GM12892 (cell line): Measurements from ENCODE around the gene ARID4A. TPM values are rescaled to one million over a fixed set of nuclear protein-coding genes. Genes with fewer than 3 reads are reported as not detected.
A peak's percentile ranks its signal among the peaks of the same experiment; 100 is the strongest.
"Not testable (repeated sequence)": the region's sequence is repeated elsewhere in the genome, so short reads cannot be mapped to it uniquely, and the experiment has no call there.

Experiments
- DNase-seq: peaks from one replicate; pipeline ENCODE4 v3.0.0; 2011; ENCODE audit not compliant: insufficient read length
- FAIRE-seq: peaks from 2 replicates; lab custom pipeline; 2011; peaks lifted over from hg19 to GRCh38; lab: Jason Lieb, UNC
- POLR2A ChIP-seq: IDR thresholded peaks from 2 replicates; pipeline ENCODE4 v1.6.1; 2011; ENCODE audit warnings: low read depth, low read length, control low read depth
- POLR2AphosphoS5 ChIP-seq: IDR thresholded peaks from 2 replicates; pipeline ENCODE4 v1.6.1; 2011; ENCODE audit warnings: low read depth, low read length, control low read depth
- TAF1 ChIP-seq: IDR thresholded peaks from 2 replicates; pipeline ENCODE4 v1.6.1; 2011; ENCODE audit warnings: low read depth, mild to moderate bottlenecking, control low read depth, low read length, borderline replicate concordance
- polyA plus RNA-seq: library from polyadenylated mRNA; unstranded; fragments of >200 nt; gene quantifications from one replicate; pipeline ENCODE4 v1.2.1, GENCODE V29; 2012; ENCODE audit warnings: missing spikeins, inconsistent platforms; ENCODE audit not compliant: missing spikeins

Gene ARID4A
- 12.7 TPM for polyA plus RNA-seq

GRCh38 chr14:58298477-58299400 lies at the start of gene ARID4A:
TSS of gene ARID4A (plus strand) at chr14:58298555. CDS start at chr14:58299855, 1,300 bp downstream.
- peak; percentile 27 for DNase-seq

GRCh38 chr14:58249611-58250010 lies 48.7 kb upstream of the ARID4A start:
- TF ChIP-seq TAF1 (no peak), POLR2AphosphoS5 (no peak), POLR2A (no peak)
- DNase-seq, result no peak
- no peak for FAIRE-seq

More at GRCh38 chr14:58298477-58299400, at the start of gene ARID4A:
- FAIRE-seq, result no peak
- no peak for TF ChIP-seq POLR2A
- TF ChIP-seq POLR2AphosphoS5, result 0 out of 2 replicates have a peak, but pooled peaks have one; percentile 2
- 0 out of 2 replicates have a peak, but pooled peaks have one; percentile 34 for TF ChIP-seq TAF1

- DNase-seq, result no peak
- FAIRE-seq, result no peak
Observed at GRCh38 chr14:58258156-58258555, 40.2 kb upstream of the ARID4A start.

GRCh38 chr14:58262005-58262404 lies 36.4 kb upstream of the ARID4A start:
- DNase-seq, FAIRE-seq: not testable (repeated sequence)

More at GRCh38 chr14:58258156-58258555, 40.2 kb upstream of the ARID4A start:
- no peak for TF ChIP-seq TAF1
- no peak for TF ChIP-seq POLR2A
- TF ChIP-seq POLR2AphosphoS5, result no peak

GRCh38 chr14:58265401-58265800 lies 33.0 kb upstream of the ARID4A start:
- DNase-seq (no peak), FAIRE-seq (no peak)
- TF ChIP-seq POLR2AphosphoS5 (0 out of 2 replicates have a peak, but pooled peaks have one; percentile 14), POLR2A (no peak)

- TF ChIP-seq POLR2A (no peak), TAF1 (no peak), POLR2AphosphoS5 (no peak)
- DNase-seq (no peak), FAIRE-seq (no peak)
Observed at GRCh38 chr14:58270628-58271027, 27.7 kb upstream of the ARID4A start.

- no peak for FAIRE-seq
- TF ChIP-seq POLR2A (peak; percentile 45; the same call in 1 of the 2 replicates), POLR2AphosphoS5 (no peak), TAF1 (no peak)
- no peak for DNase-seq
Observed at GRCh38 chr14:58272588-58273372, 25.6 kb upstream of the ARID4A start.

GRCh38 chr14:58274881-58275280 lies 23.5 kb upstream of the ARID4A start:
- DNase-seq, result no peak
- TF ChIP-seq POLR2A (no peak), POLR2AphosphoS5 (no peak), TAF1 (no peak)
- no peak for FAIRE-seq

GRCh38 chr14:58275527-58276190 lies 22.7 kb upstream of the ARID4A start:
- FAIRE-seq (no peak), DNase-seq (no peak)
- no peak for TF ChIP-seq POLR2A
- no peak for TF ChIP-seq TAF1
- TF ChIP-seq POLR2AphosphoS5, result no peak

- DNase-seq, result no peak
- FAIRE-seq, result no peak
- no peak for TF ChIP-seq TAF1
- no peak for TF ChIP-seq POLR2AphosphoS5
- TF ChIP-seq POLR2A, result no peak
Observed at GRCh38 chr14:58276208-58276607, 22.1 kb upstream of the ARID4A start.

GRCh38 chr14:58278177-58278576 lies 20.2 kb upstream of the ARID4A start:
- no peak for FAIRE-seq
- no peak for TF ChIP-seq POLR2AphosphoS5
- no peak for TF ChIP-seq POLR2A
- no peak for TF ChIP-seq TAF1
- no peak for DNase-seq
